CD14-positive monocyte (primary cell): ENCODE results near the gene ZNF223. TPM values are rescaled to one million over a fixed set of nuclear protein-coding genes. Genes with fewer than 3 reads are reported as not detected.

Experiments
- DNase-seq, 3 donors: peaks; one replicate each; pipeline ENCODE4 v3.0.0-alpha.2; 2011 to 2022
- H2AFZ ChIP-seq: 2 replicates; pipeline ENCODE4 v1.6.0; 2012; ENCODE audit warnings: mild to moderate bottlenecking, low read depth, low read length, inconsistent platforms; ENCODE audit not compliant: insufficient read depth, poor library complexity, severe bottlenecking
- H3K27ac ChIP-seq, 2 donors: 1 replicate in 1 of 2; 2 replicates in 1 of 2; pipeline ENCODE4 v1.5.1; 2012 to 2013; ENCODE audit warnings: low read length in 2 of 2, control low read depth in 1 of 2, inconsistent platforms in 1 of 2, low read depth in 1 of 2, mild to moderate bottlenecking in 1 of 2
- H3K27me3 ChIP-seq, 2 donors: one replicate each; pipeline versions ENCODE4 v1.6.0 to v1.6.1; 2011 to 2013; ENCODE audit warnings: low read length in 2 of 2; ENCODE audit not compliant: control insufficient read depth in 2 of 2, insufficient read depth in 2 of 2
- H3K36me3 ChIP-seq, 2 donors: replicated peaks in 1 of 2; 1 replicate in 1 of 2; 2 replicates in 1 of 2; pipeline versions ENCODE4 v1.5.1 to v1.6.1; 2012 to 2013; ENCODE audit warnings: low read length in 2 of 2, control low read depth in 1 of 2, inconsistent platforms in 1 of 2, mild to moderate bottlenecking in 1 of 2; ENCODE audit not compliant: insufficient read depth in 2 of 2, control insufficient read depth in 1 of 2
- H3K4me1 ChIP-seq, 2 donors: 1 replicate in 1 of 2; 2 replicates in 1 of 2; pipeline versions ENCODE4 v1.5.1 to v1.6.1; 2012 to 2013; ENCODE audit warnings: low read length in 2 of 2, control low read depth in 1 of 2, inconsistent platforms in 1 of 2, mild to moderate bottlenecking in 1 of 2, moderate library complexity in 1 of 2; ENCODE audit not compliant: insufficient read depth in 2 of 2, control insufficient read depth in 1 of 2
- H3K4me2 ChIP-seq: replicated peaks from 2 replicates; pipeline ENCODE3; 2012; ENCODE audit warnings: low read length, moderate library complexity, mild to moderate bottlenecking; ENCODE audit not compliant: poor library complexity, severe bottlenecking; ENCODE audit errors: extremely low read depth
- H3K4me3 ChIP-seq, 3 experiments: fragments of 200-600 bp in 1 of 3; sonication (generic) in 1 of 3; replicated peaks in 1 of 3; 1 replicate in 2 of 3; 2 replicates in 1 of 3; pipeline ENCODE4 v1.5.1; 2011 to 2013; ENCODE audit warnings: low read length in 3 of 3, mild to moderate bottlenecking in 3 of 3, control low read depth in 2 of 3, low read depth in 2 of 3, inconsistent platforms in 1 of 3, moderate library complexity in 1 of 3
- H3K79me2 ChIP-seq: 2 replicates; pipeline ENCODE4 v1.6.0; 2012; ENCODE audit warnings: mild to moderate bottlenecking, control low read depth, inconsistent platforms, low read length, moderate library complexity; ENCODE audit not compliant: insufficient read depth
- H3K9ac ChIP-seq: 2 replicates; pipeline ENCODE4 v1.6.0; 2017; ENCODE audit warnings: low read length, mild to moderate bottlenecking; ENCODE audit not compliant: insufficient read depth, poor library complexity, severe bottlenecking
- H3K9me3 ChIP-seq, 2 donors: replicated peaks in 1 of 2; 1 replicate in 1 of 2; 2 replicates in 1 of 2; pipeline versions ENCODE4 v1.5.1 to v1.6.1; 2012 to 2013; ENCODE audit warnings: low read length in 2 of 2, control low read depth in 1 of 2; ENCODE audit not compliant: control insufficient read depth in 1 of 2, insufficient read depth in 1 of 2
- H4K20me1 ChIP-seq: 2 replicates; pipeline ENCODE4 v1.6.0; 2012; ENCODE audit warnings: mild to moderate bottlenecking, low read length, control low read depth, moderate library complexity; ENCODE audit not compliant: insufficient read depth
- H3K27ac Mint-ChIP-seq, 7 donors: one replicate each; pipeline ENCODE4 v1.8.0; 2020; ENCODE audit warnings: mild to moderate bottlenecking in 7 of 7, mixed read lengths in 7 of 7, moderate library complexity in 6 of 7, inconsistent platforms in 2 of 7
- H3K27me3 Mint-ChIP-seq, 3 donors: one replicate each; pipeline ENCODE4 v1.8.0; 2021 to 2022; ENCODE audit warnings: low read depth in 3 of 3, mild to moderate bottlenecking in 3 of 3, mixed read lengths in 3 of 3, moderate library complexity in 3 of 3, inconsistent platforms in 1 of 3
- H3K36me3 Mint-ChIP-seq, 2 donors: one replicate each; pipeline ENCODE4 v1.8.0; 2020; ENCODE audit warnings: mixed read lengths in 2 of 2, inconsistent platforms in 1 of 2, mild to moderate bottlenecking in 1 of 2
- H3K4me1 Mint-ChIP-seq: one replicate; pipeline ENCODE4 v1.8.0; 2020; ENCODE audit warnings: mild to moderate bottlenecking, mixed read lengths
- H3K4me3 Mint-ChIP-seq, 2 donors: one replicate each; pipeline ENCODE4 v1.8.0; 2020; ENCODE audit warnings: mild to moderate bottlenecking in 2 of 2, mixed read lengths in 2 of 2, moderate library complexity in 1 of 2
- H3K9me3 Mint-ChIP-seq, 7 donors: one replicate each; pipeline ENCODE4 v1.8.0; 2020 to 2022; ENCODE audit warnings: mixed read lengths in 7 of 7, mild to moderate bottlenecking in 6 of 7, moderate library complexity in 6 of 7, inconsistent platforms in 2 of 7
- WGBS: methylation state at CpG from one replicate; pipeline ENCODE4 v1.1.5; 2013; ENCODE audit warnings: missing lambda C conversion rate; ENCODE audit not compliant: insufficient coverage; 5-methylcytosine and 5-hydroxymethylcytosine counted together
- intact Hi-C, 2 donors: fragments of 100-400 bp; cut with micrococcal nuclease; formaldehyde crosslinking; loops; one replicate each; pipeline versions ENCODE4 v1.15.0 to v1.15.1; 2023
- polyA plus RNA-seq, 3 donors: library from polyadenylated mRNA; depleted of rRNA in 1 of 3; unstranded in 2 of 3; stranded (reverse) in 1 of 3; fragments of 300-500 nt in 2 of 3; fragments of >200 nt in 1 of 3; fragmentation: Illumina TruSeq in 2 of 3; gene quantifications; 1 replicate in 2 of 3; 2 replicates in 1 of 3; pipeline ENCODE4 v1.2.3, GENCODE V29; 2012 to 2021
- TF ChIP-seq, protein P1 (sequence below): fragments of 200-600 bp; IDR thresholded peaks from one replicate; pipeline ENCODE4 v1.8.0; 2022; ENCODE audit warnings: antibody characterized with exemption, mild to moderate bottlenecking

Gene ZNF223
- polyA plus RNA-seq, 3 donors, result 1.1 to 2.0 (median 1.2) TPM

DNA sequence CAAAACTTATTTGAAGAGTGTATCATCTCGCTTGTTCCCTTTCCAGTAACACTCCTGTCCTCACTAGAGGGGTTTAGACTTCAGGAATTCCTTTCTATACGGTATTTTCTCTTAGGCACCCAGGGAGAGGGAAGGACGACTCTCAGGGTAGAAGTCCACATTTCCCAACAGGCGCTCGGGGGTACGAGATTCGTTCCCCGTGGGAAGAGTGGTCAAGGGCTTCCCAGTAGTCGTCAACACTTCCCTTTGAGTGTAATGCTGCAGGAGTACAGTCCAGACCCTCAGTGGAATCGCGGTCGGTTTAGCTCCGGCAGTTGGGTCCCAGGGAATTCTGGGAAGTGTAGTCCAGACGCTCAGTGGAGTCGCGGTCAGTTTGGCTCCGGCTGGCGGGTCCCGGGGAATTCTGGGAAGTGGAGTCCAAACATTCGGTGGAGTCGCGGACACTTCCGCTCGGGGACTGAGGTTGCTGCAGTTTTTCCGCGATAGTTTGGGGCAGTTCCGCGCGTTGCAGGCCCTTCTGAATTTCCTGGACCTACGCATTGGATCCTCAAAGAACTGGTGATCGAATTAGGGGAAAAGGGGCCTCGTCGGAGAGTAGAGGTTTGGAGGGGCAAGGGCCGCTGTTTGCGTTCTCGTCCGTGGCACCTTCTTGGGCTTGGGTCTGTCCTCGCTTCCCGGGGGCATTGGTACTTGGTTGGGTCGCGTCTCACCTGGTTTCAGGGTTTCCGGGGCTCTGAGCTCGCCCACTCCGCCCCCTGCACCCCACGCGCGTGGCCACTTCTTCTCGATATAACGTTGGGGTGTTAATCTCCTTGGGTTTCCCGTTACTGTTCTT, 42.3 kb downstream of the ZNF223 start, which contains the start of gene ZNF224:
ZNF224 (plus strand) TSS at position 431 of the 835 bp plus-strand sequence. CDS start 3,513 bp downstream, outside the sequence.
- TF ChIP-seq, protein P1, sequence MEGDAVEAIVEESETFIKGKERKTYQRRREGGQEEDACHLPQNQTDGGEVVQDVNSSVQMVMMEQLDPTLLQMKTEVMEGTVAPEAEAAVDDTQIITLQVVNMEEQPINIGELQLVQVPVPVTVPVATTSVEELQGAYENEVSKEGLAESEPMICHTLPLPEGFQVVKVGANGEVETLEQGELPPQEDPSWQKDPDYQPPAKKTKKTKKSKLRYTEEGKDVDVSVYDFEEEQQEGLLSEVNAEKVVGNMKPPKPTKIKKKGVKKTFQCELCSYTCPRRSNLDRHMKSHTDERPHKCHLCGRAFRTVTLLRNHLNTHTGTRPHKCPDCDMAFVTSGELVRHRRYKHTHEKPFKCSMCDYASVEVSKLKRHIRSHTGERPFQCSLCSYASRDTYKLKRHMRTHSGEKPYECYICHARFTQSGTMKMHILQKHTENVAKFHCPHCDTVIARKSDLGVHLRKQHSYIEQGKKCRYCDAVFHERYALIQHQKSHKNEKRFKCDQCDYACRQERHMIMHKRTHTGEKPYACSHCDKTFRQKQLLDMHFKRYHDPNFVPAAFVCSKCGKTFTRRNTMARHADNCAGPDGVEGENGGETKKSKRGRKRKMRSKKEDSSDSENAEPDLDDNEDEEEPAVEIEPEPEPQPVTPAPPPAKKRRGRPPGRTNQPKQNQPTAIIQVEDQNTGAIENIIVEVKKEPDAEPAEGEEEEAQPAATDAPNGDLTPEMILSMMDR, result no peak
- intact Hi-C loops, result loop anchor here (1.0 to 10.0 kb wide), 7 partner anchors 19 to 269 kb away; partner anchors contain the start of genes ZNF225 (in 2 of the 2), ZNF230 (in 2 of the 2), ZNF222 (in 1 of the 2) and ZNF283 (in 1 of the 2)
- DNase-seq, result peak; percentile 78 to 86 (median 82)
- WGBS, result under 1% methylated on average over 42 of the region's 50 CpGs
- peak within 1 kb of the TSS; percentile 40 to 99 (median 85) for H3K4me3 ChIP-seq
- Mint-ChIP-seq H3K36me3 (peaks cover 25 to 26% of the 10 kb centered on the region in 2 donors), H3K9me3 (peaks cover 2 to 9% (median 5%) of the 10 kb centered on the region in 7 donors), H3K27ac (peak within 1 kb of the TSS; percentile 73 to 91 (median 81)), H3K4me3 (peak within 1 kb of the TSS; percentile 97 to 99), H3K27me3 (peaks cover 2 to 3% (median 3%) of the 10 kb centered on the region in 3 donors), H3K4me1 (peaks cover 9% of the 10 kb centered on the region)
- H3K27me3 ChIP-seq, result no peaks in the 10 kb centered on the region
- H3K79me2 ChIP-seq, result peaks cover 26% of the 10 kb centered on the region
- peaks cover 0 to 3% of the 10 kb centered on the region in 2 donors for H3K9me3 ChIP-seq
- H3K4me1 ChIP-seq, result peaks cover 5 to 13% of the 10 kb centered on the region in 2 donors
- peak within 1 kb of the TSS; percentile 76 for H3K9ac ChIP-seq
- peak within 1 kb of the TSS; percentile 89 for H3K4me2 ChIP-seq
- H3K36me3 ChIP-seq, result peaks cover 23 to 28% of the 10 kb centered on the region in 2 donors
- H2AFZ ChIP-seq, result peak within 1 kb of the TSS; percentile 97
- H4K20me1 ChIP-seq, result no peaks in the 10 kb centered on the region
- H3K27ac ChIP-seq, result peak within 1 kb of the TSS; percentile 37 to 81

DNA sequence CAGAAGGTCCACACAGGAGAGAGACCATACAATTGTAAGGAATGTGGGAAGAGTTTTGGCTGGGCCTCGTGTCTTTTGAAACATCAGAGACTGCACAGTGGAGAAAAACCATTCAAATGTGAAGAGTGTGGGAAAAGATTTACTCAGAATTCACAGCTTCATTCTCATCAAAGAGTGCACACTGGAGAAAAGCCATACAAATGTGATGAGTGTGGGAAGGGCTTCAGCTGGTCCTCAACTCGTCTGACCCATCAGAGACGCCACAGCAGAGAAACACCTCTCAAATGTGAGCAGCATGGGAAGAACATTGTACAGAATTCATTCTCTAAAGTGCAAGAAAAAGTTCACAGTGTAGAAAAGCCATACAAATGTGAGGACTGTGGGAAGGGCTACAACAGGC, 55.9 kb downstream of the ZNF223 start:
- no peak for DNase-seq
- intact Hi-C loops, result no loop called here
- Histone ChIP-seq H3K36me3 (peaks cover 31 to 53% of the 10 kb centered on the region in 2 donors), H3K4me1 (peaks cover 7 to 11% of the 10 kb centered on the region in 2 donors), H3K9me3 (peaks cover 49 to 92% of the 10 kb centered on the region in 2 donors), H3K27ac (no peak overlapping the region), H2AFZ (no peak overlapping the region), H4K20me1 (no peaks in the 10 kb centered on the region), H3K4me3 (peak overlapping the region in 1 of 3 experiments; percentile 31), H3K4me2 (no peak overlapping the region), H3K79me2 (no peaks in the 10 kb centered on the region), H3K9ac (no peak overlapping the region), H3K27me3 (no peaks in the 10 kb centered on the region)
- H3K4me1 Mint-ChIP-seq, result peaks cover 9% of the 10 kb centered on the region
- H3K4me3 Mint-ChIP-seq, result no peak overlapping the region
- peaks cover 59 to 85% (median 76%) of the 10 kb centered on the region in 7 donors for H3K9me3 Mint-ChIP-seq
- peaks cover 42 to 50% of the 10 kb centered on the region in 2 donors for H3K36me3 Mint-ChIP-seq
- no peak overlapping the region for H3K27ac Mint-ChIP-seq
- no peaks in the 10 kb centered on the region for H3K27me3 Mint-ChIP-seq
- no CpG with 5 or more reads among the region's 3 CpGs for WGBS
- TF ChIP-seq, protein P1, result no peak
